GM18508 (cell line): ENCODE results near the gene DAG1.

ENCODE experiments used
- ATAC-seq: cut with Tn5 transposase; IDR thresholded peaks from one replicate; pipeline ENCODE4 v1.9.1; 2021; ENCODE audit warnings: moderate number of reproducible peaks; ENCODE audit not compliant: insufficient read depth, unreplicated experiment

The DAG1 gene

DNA sequence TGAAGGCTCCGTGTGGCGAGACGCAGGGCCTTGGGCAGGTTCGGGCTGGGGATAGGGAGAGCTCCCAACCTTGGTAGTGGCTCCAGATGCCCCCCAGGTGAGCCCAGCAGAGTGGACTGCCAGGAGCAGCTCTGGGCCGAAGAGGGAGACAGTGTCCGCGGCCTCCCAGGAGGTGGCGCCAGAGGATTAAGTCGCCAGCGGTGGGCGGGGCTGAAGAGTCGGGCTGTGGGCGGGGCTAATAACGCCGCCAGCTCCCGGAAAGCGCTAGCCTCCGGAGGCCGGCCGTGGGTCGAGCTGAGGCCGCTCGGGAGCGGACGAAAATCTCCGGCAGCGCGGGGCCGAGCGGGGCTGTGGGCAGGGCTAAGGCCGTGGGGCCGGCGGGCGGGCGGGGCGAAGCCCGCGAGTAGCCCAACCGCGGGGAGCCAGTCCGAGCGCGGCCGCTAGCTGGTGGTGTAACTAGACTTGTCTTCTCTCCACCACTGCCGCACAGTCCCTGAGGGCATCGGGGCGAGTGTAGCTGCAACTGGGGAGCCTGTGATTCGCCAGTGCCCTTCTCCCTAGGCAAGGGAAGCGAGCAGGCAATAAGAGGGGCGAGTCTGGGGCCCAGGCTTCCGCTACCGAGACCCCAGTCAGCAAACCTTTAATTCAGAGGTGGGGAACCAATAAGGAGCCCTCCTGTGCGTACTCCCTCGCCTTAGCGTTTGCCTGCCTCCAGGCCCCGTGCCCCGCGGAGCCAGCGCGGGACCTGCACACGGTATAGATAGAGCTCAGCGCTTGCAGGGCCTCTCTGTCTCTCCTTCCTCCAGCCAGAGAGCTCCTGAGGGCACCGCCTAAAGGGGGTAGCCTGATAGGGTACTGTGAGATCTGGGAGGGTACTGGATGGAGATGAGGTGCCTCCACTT, 69.8 kb downstream of the DAG1 start:
- peak; percentile 63 for ATAC-seq

DNA sequence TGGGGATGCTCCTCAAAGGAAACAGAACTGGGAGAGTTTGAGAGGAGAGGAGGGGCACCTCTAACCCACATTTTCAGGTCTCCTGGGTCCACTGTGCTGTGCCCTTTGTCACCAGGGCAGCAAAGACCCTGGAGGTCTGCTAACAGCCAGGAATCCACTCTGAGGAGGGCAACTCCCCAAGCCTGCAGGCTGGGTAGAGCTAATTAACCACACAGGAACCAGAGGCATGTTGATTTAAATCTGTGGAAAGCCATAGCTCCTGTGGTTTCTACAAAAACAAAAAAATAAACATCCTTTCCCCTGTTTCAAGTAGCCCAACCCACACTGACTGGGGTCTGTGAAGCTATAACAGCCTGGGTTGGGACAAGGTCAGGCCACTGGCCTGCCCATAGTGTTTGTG, 82.0 kb downstream of the DAG1 start:
- ATAC-seq, result no peak

DNA sequence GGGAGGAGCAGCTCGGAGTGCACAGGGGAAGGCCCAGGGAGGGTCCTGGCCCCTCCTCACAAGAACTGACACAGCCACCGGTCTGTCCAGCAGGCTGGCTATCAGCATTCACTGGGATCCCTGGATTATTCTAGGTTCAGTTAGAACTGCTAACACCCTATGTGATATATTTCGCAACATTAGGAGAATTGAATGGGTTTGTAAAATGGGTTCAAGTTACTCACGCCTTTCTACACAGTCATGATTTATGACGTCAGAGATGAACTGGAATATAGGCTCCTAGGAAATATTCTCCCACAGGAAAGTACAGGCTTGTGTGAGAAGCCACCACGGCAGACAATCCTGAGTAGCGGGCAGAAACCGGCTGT, 83.2 kb downstream of the DAG1 start:
- ATAC-seq, result no peak

DNA sequence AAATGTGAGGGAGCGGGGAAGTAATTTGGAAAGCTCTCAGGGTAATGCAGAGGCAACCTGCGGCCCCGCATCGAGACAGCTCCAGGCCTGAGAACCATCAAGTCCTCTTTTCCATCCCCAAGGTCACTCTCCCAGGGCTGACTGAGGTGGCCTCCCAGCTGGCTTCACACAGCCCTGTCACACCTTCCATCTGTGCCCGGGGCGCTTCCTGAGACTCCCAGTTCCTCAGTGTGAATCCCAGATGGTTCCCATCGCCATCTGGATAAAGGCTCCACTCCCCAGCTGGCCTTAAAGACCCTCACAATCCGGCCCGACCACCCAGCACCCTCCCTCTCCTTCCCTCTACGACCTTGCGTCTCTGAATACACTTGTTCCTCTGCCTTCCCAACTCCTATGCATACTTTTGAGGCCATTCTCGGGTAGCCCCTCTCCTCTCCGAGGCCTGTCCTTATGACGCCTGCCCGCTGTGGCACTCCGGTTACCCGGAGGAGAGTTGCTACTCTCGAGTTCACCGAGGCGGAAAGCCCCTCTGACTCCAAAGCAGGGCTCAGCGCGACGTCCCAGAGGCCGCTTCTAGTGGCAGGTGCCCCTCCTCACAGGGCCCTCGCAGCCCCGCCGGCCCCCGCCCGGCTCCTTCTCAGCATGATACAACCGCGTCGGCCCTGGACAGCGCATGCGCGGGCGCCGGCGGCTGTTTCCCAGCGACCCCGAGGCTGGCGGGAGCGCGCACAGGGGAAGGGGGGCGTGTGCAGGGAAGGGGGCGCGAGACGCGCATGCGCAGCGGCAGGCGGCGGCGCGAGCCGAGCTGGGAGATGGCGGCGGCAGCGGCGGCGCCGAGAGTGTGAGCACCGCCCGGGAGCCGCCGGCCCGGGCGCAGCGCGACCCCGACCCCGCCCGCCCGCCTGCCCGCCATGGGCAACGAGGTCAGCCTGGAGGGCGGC, 83.9 kb downstream of the DAG1 start, which contains the start of gene BSN:
TSS of gene BSN (plus strand) at position 786 of the 941 bp plus-strand sequence. CDS start at position 912, 126 bp downstream.
- ATAC-seq, result no peak

DNA sequence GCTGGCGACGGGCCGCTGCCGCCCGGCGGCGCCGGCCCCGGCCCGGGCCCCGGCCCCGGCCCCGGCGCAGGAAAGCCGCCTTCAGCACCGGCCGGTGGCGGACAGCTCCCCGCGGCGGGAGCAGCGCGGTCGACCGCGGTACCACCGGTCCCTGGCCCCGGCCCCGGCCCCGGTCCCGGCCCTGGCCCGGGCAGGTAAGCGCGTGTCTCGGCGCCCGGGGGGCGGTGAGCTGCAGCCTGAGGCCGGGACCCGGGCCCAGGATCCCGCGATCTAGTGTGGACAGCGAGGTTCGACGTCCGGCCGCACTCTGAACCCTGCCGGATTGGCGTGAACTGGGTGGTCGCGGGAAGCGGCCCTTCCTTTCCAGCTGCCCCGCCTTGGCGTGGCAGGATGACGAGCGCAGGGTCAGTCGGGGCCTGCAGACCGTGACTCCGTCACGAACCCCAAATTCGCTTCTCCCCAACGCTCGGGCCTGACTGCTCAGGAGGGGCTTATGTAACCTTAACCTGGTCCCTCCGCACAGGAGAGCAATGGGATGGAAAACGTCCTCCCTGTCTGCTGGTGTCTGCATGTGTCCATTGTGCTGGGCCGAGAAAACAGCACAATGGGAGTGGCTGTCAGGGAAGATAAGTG, 84.7 kb downstream of the DAG1 start:
- no peak for ATAC-seq

DNA sequence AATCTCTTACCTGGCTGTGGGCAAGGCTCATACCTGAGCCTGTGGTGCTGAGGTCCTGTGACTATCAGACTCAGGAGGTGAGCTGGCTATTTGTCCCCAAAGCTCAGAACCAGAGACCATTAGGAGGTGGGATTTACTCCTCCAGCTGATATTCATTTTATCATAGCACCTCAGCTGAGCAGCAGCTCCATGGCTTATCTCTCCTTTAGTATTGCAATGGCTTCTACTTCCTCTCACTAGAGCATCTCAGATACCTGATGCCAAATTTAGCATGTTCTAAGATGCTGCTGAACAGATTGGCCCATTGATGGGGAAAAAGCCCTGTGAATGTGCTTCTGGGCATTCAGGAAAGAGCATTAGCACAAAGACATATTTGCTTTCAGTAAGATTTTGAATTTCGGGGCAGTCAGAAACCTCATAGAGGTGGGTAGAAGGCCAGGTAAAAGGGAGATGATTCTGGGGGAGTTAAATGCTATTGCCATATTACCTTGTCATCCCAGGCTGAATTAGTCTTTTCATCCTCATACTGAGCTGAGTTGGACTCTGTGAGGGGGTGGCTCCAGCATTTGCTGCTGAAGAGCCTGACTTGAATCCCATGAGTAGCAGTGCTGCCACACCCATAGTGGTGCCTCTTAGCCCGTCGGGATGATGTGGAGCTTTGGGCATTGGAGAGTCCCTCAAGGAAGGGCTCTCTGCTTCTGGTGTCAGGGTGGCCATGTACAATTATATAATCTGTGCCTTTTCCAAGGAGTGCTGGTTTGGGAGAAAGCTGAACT, 86.6 kb downstream of the DAG1 start:
- ATAC-seq, result no peak

DNA sequence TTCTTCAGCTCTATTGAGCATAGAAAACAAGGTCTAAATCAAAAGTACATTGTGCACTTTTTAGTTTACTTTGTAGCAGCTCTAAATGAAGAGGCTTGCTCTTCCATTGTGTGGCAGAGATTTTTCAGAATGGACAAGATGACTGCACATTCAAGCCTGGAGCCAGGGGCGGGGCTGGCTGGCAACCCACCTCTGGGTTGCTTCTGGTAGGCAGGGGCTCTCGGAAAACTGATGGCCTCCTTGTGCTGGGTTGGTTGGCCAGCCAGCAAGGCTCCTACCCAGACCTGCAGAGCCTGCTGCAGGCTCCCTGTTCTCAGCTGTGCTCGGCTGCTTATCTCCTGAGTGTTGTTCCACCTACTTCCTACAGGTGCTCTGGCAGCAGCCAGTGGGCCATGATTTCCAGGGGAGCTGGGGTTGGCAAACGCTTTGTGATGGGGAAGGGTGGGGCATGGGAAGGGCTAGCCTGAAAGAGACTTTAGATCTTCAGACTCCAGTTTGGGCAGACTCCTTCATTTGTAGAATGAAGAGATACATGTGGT, 93.0 kb downstream of the DAG1 start:
- no peak for ATAC-seq

DNA sequence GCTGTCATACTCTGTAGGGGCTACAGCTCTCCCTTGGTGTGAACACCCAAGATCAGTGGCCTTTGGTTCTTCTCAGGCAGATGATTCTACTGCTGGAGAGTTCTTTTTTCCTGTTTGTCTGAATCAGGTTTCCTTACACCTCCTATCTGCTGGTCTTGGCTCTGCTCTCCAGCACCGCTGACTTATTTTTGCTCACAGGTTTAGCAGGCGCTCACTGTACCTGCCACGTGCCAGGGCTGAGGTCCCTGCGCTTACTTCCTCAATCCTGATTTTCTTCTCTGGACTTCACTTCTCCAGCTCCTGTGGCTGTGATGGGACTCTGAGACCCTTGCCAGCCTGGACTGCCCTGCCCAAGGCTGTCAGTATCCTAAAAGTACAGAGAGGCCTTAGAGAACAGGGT, 93.7 kb downstream of the DAG1 start:
- no peak for ATAC-seq

DNA sequence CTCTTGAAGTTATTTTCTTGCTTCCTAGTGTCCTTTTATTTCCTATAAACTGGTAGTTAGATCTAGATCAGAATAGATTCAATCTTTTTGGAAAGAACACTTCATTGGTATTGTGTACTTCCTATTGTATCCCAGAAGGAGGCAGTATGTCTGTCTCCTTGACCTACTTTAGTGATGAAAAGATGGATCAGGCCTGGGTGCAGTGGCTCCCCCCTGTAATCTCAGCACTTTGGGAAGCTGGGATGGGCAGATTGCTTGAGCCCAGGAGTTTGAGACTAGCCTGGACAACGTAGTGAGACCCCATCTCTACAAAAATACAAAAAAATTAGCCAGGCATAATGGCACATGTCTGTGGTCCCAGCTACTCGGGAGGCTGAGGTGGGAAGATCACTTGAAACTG, 96.2 kb downstream of the DAG1 start:
- no peak for ATAC-seq

DNA sequence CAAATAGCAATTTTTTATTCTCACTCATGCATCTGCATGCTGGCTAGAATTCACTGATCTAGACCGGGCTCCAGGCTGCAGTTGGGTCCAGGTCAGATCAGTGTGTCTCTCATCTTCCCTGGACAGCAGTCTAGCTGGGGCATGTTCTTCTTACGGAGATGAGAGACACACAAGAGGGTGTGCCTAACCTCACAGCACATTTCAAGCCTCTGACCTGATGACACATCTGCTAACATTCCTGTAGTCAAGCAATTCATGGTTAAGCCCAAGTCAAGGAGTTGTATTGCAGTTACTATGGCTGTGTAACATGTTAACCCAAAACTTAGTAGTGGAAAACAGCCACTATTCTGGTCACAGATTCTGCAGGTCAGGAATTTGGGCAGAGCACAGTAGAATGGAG, 97.3 kb downstream of the DAG1 start:
- no peak for ATAC-seq

DNA sequence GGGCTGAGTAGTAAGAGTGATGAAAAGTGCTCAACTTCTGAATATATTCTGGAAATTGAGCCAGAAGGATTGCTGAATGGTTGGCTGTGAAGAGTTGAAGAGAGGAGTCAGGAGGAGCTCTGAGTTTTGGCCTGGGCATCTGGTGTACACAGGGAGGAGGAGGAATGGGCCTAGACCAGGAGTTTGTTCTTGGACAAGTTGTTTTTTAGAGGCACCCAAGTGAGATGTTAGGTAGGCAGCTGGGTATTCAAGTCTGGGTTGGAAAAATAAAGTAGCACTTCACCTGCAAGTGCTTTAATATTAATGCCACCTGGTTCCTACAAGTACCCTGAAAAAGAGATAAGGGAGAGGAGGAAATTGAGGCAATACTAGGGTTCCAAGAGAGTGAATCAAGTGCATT, 98.9 kb downstream of the DAG1 start:
- ATAC-seq, result no peak

DNA sequence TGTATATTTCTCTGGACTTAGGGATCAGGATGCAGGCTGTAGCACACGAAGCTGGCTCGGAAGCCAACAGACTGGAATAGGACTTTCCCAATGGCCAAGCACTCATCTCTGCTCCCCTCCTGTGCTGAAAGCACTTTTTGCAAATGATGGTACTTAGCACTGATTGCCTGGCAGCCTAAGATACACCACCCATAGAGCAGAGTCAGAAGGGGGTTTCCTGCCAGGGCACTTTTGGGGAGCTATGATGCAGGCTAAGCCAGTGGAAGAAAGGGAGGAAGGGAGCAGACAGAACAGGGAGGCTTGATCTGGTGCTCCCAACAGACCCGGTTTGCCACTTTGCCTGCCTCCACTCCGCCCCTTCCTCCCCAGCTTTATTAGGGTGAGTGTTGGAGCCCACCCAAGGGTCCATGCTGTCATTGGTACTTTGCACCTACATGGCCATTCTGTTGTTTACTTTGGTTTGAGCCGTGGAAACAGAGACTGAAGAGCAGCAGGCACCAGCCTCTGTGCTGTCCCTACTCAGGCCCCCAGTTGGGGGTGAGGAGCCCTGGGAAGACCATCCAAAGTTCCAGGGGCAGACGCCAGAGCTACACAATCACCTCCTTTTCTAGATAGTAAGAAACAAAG, 100.1 kb downstream of the DAG1 start:
- ATAC-seq, result no peak

DNA sequence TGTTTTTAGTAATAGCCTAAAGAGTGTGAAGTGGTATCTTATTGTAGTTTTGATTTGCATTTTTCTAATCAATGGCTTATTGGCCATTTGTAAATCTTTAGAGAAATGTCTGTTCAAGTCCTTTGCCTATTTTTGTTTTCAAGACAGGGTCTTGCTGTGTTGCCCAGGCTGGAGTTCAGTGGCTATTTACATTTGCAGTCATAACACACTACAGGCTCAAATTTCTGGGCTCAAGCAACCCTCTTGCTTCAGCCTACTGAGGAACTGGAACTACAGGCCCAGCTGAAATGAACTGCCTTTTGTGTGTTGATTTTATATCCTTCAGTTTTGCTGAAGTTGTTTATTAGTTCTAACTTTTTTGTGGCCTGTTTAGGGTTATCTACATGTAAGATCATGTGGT, 112.1 kb downstream of the DAG1 start:
- ATAC-seq, result no peak
